ENCODE data around the gene PDE11A.
"Not testable (repeated sequence)": the region's sequence is repeated elsewhere in the genome, so short reads cannot be mapped to it uniquely, and the experiment has no call there.

Gene PDE11A

DNA sequence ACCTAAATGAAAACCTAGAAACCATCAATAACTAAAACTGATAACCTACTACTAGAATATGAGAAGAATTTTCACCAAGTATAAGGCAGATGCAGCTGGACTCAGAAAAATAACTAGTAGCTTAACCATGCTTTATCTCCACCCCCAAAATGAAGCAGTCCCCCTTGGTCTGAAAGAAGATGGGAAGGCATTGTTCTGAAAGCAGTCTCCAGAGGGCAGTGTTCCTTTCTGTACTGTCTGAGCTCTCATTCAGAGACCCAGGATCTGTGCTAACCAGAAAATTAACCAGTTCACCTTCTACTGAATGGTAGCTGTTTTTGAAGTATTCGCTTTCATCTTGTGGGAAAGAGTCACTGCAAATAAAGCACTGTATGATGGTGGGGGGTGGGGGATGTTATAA is 273.0 kb downstream of the PDE11A start:
- in situ Hi-C loops (cut with MboI; ENCODE audit: low pct_unique_long_range_greater_than_20kb, low sequenced_read_pairs, unreplicated experiment) = no loop called here
- no peak for DNase-seq (ENCODE audit: low spot score)
- TF ChIP-seq CTCF (IDR thresholded peaks at IDR 0.05; ENCODE audit: extremely low read depth, insufficient read depth, missing control alignments) = peak; percentile 46

DNA sequence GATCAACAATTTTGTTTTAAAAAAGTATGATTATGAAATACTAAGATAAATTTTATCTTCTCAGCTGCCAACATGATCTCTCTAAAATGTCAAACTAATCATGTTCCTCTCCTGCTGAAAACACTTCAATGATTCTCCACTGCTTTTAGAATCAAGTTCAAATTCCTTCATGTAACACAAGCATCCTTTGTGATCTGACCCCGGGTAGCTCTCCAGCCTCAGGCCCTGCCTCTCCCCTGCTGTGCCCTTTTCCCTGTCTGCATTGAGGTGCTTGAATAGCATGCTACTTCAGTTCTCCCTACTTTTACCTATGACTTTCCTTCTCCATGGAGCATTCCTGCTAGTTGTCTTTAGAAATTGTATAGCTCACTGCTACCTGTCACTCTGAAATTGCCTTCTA is 274.8 kb downstream of the PDE11A start:
- in situ Hi-C loops (cut with MboI; ENCODE audit: low pct_unique_long_range_greater_than_20kb, low sequenced_read_pairs, unreplicated experiment) = no loop called here
- DNase-seq (ENCODE audit: low spot score) = no peak
- no peak for TF ChIP-seq CTCF (IDR thresholded peaks at IDR 0.05; ENCODE audit: extremely low read depth, insufficient read depth, missing control alignments)

- no peak for TF ChIP-seq CTCF (IDR thresholded peaks at IDR 0.05; ENCODE audit: extremely low read depth, insufficient read depth, missing control alignments)
- DNase-seq (ENCODE audit: low spot score) = no peak
- in situ Hi-C loops (cut with MboI; ENCODE audit: low pct_unique_long_range_greater_than_20kb, low sequenced_read_pairs, unreplicated experiment) = no loop called here
Observed at GRCh38 chr2:177796654-177797415, 275.7 kb downstream of the PDE11A start.

DNA sequence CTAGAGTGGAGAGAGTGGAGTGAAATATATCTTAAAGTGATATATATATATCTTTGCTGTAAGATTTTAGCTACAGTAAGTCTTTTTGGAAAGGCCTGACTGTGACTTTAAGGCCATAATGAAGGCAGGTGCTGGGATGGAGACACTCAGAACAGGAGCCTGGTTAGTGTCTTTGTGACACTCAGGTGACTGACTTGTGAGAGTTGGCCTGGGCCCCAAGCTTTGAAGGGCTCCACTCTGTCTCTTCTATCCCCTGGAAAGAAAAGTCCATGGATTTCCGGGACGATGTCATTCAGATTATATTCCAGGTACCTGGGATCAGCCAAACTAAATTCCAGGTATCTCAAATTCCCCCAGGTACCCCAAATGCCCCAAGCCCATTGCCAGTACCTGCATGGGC is 276.6 kb downstream of the PDE11A start:
- no peak for TF ChIP-seq CTCF (IDR thresholded peaks at IDR 0.05; ENCODE audit: extremely low read depth, insufficient read depth, missing control alignments)
- in situ Hi-C loops (cut with MboI; ENCODE audit: low pct_unique_long_range_greater_than_20kb, low sequenced_read_pairs, unreplicated experiment) = no loop called here

GRCh38 chr2:177785143-177785542 is 287.4 kb downstream of the PDE11A start:
- in situ Hi-C loops (cut with MboI; ENCODE audit: low pct_unique_long_range_greater_than_20kb, low sequenced_read_pairs, unreplicated experiment) = not testable (repeated sequence)

More for the DNA sequence above, 276.6 kb downstream of the PDE11A start:
- DNase-seq (ENCODE audit: low spot score) = no peak

DNA sequence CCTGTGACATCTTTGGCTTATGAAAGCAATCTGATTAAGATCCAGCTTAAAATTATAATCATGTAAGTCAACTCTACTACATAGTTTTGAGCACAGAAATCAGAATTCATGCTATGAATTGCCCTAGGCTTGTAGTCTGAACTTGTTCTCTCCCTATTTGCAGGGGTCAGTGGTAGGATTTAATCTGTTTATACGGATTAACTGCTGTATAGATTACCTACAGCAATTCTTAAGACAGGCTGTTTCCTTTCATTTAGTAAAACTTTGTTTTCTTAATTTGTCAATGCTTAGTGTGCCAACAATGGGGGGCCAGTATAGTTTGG is 287.9 kb downstream of the PDE11A start:
- TF ChIP-seq CTCF (IDR thresholded peaks at IDR 0.05; ENCODE audit: extremely low read depth, insufficient read depth, missing control alignments) = no peak
- no peak for DNase-seq (ENCODE audit: low spot score)
- in situ Hi-C loops (cut with MboI; ENCODE audit: low pct_unique_long_range_greater_than_20kb, low sequenced_read_pairs, unreplicated experiment) = no loop called here

More at GRCh38 chr2:177785143-177785542, 287.4 kb downstream of the PDE11A start:
- DNase-seq (ENCODE audit: low spot score) = not testable (repeated sequence)

GRCh38 chr2:177783835-177784744 is 288.5 kb downstream of the PDE11A start:
- DNase-seq (ENCODE audit: low spot score) = no peak
- in situ Hi-C loops (cut with MboI; ENCODE audit: low pct_unique_long_range_greater_than_20kb, low sequenced_read_pairs, unreplicated experiment) = no loop called here
- no peak for TF ChIP-seq CTCF (IDR thresholded peaks at IDR 0.05; ENCODE audit: extremely low read depth, insufficient read depth, missing control alignments)

Measured in GM13977 (cell line).